NK-92 (cell line): ENCODE results near the gene MBOAT2.

Experiments
- DNase-seq: peaks from one replicate; lab custom pipeline; 2025; ENCODE audit not compliant: unreplicated experiment; lab: John Stamatoyannopoulos, UW

Gene MBOAT2

GRCh38 chr2:8863331-8863953, 140.0 kb downstream of the MBOAT2 start:
- no peak for DNase-seq

DNA sequence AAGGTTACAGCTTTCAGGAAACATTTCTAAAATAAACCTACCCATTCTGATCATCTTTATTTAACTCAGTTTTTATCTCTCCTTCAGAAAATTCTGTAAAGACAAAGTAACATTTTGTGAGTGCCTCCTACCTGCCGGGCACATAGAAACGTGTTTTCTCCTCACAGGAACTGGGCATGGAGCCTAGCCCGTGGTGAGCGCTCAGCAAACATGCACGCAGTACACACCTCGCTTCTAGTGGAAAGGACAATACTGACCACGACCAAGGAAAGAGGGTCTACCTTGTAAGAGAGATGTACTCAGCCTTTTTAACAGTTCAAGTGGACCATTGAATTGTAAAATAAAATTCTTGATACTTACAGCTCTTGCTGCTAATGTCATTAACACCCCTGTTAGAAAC, 141.3 kb downstream of the MBOAT2 start:
- no peak for DNase-seq

DNA sequence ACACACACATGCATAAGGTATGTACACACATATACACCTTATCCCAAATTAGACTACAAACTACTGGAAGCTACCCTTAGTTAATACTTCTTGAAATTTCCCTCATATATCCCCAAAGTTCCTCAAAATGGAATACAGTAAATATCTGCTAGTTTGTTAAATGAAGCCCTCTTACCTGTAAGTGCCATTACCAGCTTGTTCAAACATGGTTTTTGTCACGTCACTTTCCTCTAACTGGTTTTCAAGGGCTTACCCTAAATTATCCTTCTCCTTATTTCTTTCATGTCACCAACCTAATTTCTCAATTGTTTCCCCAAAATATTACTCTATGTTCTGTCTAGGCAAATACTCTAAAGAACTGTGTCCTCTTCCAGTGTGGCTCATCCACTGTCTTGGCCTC, 141.7 kb downstream of the MBOAT2 start:
- DNase-seq: no peak

DNA sequence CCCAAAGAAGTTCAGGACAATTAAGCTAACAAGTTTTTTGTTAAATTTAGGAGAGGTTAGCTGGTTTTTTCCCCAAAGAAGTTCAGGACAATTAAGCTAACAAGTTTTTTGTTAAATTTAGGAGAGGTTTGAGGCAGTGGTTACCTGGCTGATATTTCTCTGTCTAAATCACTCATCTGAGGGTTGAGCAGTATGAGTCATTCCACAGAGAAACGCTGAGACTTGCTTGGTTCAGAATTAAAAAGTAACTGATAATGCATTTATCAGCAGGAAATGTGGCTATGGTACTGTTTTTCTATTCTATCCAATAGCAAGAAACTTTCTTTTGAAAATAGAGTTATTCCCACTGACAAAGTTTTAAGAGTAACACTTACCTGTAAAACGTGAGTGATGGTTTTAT, 143.2 kb downstream of the MBOAT2 start:
- no peak for DNase-seq

- DNase-seq: no peak
Measured at GRCh38 chr2:8858910-8859309, 144.6 kb downstream of the MBOAT2 start.

GRCh38 chr2:8858264-8858663, 145.2 kb downstream of the MBOAT2 start:
- DNase-seq: no peak

DNA sequence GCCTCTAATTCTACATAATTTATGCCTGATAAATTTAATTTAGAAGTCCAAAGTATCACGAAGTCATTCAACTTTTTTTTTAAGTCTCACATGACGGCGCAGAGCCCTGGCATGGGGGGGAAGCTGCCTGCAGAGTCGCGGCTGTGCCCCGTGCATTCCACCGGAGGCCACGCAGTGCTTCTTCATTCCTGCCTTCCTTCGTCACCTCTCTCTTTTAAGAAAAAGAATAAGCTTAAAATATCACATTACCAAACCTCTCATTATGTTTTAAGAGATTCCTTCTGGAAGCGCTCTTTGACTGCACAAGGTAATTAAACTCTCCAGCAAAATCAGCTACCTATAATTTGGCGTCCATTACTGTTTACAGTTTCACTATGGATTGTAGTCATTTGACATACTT, 145.8 kb downstream of the MBOAT2 start:
- no peak for DNase-seq

GRCh38 chr2:8856176-8856575, 147.3 kb downstream of the MBOAT2 start:
- DNase-seq: no peak

DNA sequence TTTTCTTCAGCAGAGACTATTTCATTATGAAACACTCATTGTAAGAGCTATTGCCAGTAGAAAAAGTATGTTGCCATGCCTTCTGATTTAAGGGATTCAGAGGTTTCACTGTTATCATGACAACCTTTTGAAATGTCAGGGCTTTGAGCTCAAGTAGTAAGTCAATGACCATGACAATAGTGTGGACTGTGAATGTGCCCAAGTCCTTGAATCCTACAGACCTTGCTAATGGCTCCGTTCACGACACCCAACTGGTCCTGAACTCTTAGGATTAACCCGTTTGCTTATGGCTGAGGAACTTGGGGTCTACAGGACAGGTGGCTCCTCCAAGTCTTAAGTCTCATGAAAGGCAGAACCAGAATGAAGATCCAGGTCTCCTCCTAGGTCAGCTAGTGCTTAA, 148.5 kb downstream of the MBOAT2 start:
- no peak for DNase-seq

GRCh38 chr2:8853426-8853825, 150.1 kb downstream of the MBOAT2 start:
- DNase-seq: no peak

- DNase-seq: no peak
Measured at GRCh38 chr2:8851811-8852560, 151.5 kb downstream of the MBOAT2 start.

- DNase-seq: no peak
Measured at GRCh38 chr2:8850845-8851487, 152.5 kb downstream of the MBOAT2 start.

DNA sequence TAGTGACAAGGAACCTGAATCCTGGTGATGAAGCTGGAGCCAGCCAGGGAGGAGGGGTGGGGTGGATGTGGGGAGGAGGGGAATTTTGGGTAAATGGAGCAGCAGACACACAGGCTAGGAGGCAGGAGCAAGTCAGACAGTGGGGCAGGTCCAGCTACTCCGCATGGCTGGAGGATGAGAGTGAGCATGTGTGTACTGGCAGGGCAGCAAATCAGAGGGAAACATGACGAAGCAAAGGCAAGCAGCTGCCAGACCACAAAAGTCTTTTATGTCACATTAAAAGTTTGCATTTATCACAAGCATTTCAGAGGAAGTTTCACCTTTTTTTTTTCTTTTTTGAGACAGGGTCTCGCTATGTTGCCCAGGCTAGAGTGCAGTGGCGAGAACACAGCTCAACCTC, 154.2 kb downstream of the MBOAT2 start:
- no peak for DNase-seq

DNA sequence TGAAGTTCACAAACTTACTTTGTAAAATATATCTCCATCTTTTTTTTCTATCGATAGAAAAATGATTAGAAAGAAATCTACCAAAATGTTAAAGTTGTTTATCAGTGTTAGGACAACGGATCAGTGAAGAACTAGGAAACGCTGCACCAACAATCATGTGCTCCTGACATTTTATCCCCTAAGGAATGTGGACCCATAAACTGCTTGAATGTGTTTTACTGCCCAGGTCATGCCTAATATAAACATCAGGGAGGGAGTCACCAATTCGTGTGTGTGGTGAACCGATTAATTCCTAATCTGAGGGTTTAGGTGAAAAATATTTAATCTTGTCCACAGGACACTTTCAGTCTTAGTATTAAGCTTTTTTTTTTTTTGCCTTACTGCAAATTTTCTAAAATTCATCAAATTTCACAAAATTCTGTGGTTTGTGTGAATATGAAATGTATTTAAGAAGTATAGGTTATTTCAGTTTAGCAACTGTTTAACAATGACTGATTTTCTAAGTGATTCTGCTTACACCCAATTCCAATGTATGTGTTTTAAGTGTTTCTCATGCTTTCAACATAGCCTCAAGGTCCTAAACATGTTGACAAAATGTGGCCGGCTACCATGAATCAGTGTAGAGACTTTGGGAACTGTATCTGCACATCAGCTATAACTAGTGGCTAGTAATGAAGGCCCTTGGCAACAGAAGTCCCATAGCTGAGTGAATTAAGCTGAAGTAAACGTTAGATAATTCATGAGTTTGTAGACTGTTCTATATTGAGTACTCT, 155.0 kb downstream of the MBOAT2 start:
- DNase-seq: no peak

- no peak for DNase-seq
Measured at GRCh38 chr2:8847400-8847799, 156.1 kb downstream of the MBOAT2 start.

DNA sequence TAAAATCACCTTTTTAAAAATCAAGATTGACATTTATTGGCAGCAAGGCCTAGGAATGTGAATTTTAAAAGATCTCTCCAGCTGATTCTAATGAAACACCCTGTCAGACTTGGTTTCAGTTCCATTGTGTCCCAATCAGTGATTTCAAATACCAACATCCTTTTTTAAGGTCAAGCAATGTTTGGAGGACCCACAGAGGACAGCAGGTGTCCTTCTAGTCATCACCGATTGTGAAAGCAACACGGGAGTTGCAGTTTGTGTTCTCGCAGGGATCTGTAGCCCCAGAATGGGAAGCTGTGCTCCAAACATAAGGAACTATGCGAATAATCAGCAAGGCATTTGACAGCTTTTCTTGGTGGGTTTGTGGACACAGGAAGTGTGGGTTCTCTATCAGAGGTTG, 161.6 kb downstream of the MBOAT2 start:
- DNase-seq: no peak

- no peak for DNase-seq
Measured at GRCh38 chr2:8840475-8841091, 162.9 kb downstream of the MBOAT2 start.

DNA sequence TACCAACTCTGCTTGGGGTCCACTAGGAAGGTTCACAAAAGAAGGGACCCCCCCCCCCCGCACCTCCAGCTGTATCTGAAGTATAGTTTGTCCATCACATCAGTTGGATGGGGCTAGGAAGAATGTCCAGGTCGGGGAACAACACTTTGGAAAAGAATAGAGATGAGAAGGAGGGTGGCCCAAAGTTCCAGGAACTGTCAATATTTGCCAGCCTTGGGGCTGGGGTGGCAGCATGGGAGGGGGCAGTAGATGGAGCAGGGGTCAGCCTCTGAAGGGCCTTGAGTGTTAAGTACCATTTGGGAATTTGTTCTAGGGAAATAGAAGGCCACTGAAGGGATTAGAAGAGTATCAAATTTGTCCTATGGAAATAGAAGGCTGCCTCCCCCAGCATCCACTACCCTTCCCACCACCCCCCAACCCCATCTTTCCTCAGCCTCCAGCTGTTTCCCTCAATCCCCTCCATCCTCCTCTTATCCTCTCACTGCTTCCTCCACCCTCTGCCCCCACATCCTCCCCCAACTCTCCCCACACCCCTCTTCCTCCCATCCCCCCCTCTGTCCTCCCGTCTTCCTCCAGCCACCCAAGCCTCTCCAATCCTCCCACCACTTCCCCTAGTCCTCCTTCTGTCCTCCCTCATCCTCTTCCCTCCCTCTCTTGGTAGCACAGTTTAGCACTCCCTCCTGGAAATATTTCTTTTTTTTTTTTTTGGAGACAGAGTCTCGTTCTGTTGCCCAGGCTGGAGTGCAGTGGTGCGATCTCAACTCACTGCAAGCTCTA, 164.1 kb downstream of the MBOAT2 start:
- no peak for DNase-seq

DNA sequence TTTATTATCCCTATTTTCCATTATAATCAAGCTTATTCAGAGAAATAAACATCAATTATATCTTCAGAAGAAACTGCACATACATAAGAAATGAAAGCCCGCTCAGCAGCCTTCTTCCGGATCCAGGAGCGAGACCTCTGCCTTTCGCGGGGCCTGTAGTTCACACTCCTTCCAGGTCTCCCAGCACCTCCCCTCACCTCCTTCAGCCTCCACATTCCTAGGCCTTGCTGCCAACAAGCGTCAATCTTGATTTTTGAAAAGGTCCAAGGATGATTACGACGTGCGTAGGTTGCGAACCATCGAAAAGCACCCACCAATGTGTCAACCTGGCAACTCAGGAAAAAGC, 165.7 kb downstream of the MBOAT2 start:
- DNase-seq: no peak

DNA sequence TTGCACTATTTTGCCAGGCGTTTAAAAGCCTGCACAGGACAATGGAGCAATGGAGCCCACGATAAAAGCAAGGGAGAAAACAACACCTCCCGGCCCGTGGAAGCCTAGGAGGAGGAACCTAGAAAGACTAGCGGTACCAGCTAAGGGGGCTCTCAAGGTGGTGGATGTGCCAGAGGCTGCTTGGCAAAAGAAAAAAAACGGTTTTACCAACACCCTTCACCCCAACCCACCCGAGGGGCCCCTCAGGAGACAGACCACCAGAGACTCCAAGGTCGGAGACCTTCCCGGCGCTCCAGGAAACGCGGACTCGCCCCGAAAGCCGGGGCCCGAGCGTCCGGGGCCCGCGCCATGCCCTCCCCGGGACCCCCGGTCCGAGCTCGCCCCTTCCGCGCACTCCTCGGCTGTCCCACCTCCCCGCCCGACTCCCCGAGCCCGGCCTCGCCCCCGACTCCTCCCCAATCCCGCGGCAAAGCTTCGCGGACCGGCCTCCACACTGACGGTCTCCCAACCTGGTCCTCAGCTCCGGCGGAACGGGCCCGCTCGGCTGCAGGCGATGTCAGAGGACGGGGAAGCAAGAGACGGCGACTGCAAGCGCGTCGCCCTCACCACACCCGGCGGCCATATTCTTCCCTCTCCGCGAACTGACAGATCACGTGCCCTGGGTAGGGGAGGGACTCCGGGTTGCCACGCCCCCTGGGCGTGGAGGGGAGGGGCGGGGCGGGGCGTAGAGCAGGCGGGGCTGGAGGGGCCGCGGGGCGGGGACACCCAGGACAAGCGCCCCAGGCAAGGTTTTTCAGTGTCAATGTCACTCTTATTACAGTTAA, 166.3 kb downstream of the MBOAT2 start, which contains the start of gene KIDINS220:
TSS of gene KIDINS220 (minus strand) at position 643 of the 824 bp plus-strand sequence. CDS start 10,520 bp downstream, outside the sequence.
- no peak for DNase-seq
